ENCODE measurements around the gene ERBB2. TPM values are rescaled to one million over a fixed set of nuclear protein-coding genes. Genes with fewer than 3 reads are reported as not detected.

The ERBB2 gene
- total and polyA plus RNA-seq, 2 of the 4 experiments (the other 2 are of a cell fraction), result 28.7 to 33.3 TPM

DNA sequence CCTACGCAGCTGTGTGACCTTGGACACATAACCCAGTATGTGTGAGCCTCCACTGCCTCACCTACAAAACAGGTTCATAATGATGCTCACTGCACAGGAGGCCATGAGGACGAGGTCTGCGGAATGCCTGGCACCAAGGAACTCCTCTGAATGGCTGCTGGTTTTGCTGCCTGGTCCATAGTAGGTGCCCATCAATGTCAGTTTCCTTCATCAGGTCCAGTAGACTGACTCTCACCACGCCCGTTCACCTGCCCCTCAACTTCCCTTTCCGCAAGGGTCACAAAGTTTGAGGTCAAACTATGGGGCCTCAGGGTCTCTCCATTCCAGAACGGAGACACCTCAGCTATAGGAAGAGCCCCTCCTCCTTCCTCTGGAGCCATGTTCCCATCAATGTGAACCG lies 22.8 kb upstream of the ERBB2 start:
- ChIA-PET CTCF (no interaction called here), POLR2A (ENCODE audit: unreplicated experiment) (no interaction called here)
- Histone ChIP-seq H3K14ac (replicated peaks; ENCODE audit: low read depth, low read length) (no peak overlapping the region), H3K9me3 (ENCODE audit: control insufficient read depth, insufficient read depth, low read length) (no peaks in the 10 kb centered on the region), H3K4me3 (ENCODE audit: insufficient read depth, low read depth, low read length) (no peak overlapping the region), H2AFZ (replicated peaks; ENCODE audit: low read length, poor library complexity) (no peak overlapping the region), H4K20me1 (ENCODE audit: insufficient read depth, low read length) (no peaks in the 10 kb centered on the region), H3K23ac (ENCODE audit: low read depth, low read length) (no peak overlapping the region), H3K4ac (ENCODE audit: low read depth, low read length) (no peak overlapping the region), H2BK20ac (ENCODE audit: low read depth, low read length) (no peak overlapping the region), H3K79me1 (ENCODE audit: low read depth in 1 of 2, low read length in 2 of 2) (no peaks in the 10 kb centered on the region), H4K5ac (ENCODE audit: low read depth, low read length) (no peak overlapping the region), H3K4me2 (ENCODE audit: low read depth, low read length) (no peak overlapping the region), H2BK120ac (ENCODE audit: low read depth, low read length) (no peak overlapping the region), H2AK9ac (replicated peaks; ENCODE audit: low read depth, low read length, poor library complexity) (no peak overlapping the region), H2BK15ac (ENCODE audit: low read depth, low read length) (no peak overlapping the region), H4K91ac (ENCODE audit: insufficient read depth, low read depth, low read length) (no peak overlapping the region), H2AK5ac (ENCODE audit: low read depth, low read length) (no peak overlapping the region), H3K27ac (ENCODE audit: insufficient read depth, low read length) (no peak overlapping the region), H4K8ac (ENCODE audit: low read depth in 2 of 2, low read length in 2 of 2) (no peak overlapping the region), H3K4me1 (ENCODE audit: control insufficient read depth, insufficient read depth, low read length) (peaks cover 7% of the 10 kb centered on the region), H3K18ac (ENCODE audit: low read depth, low read length) (no peak overlapping the region), H2BK5ac (ENCODE audit: low read depth, low read length, poor library complexity, severe bottlenecking) (no peak overlapping the region), H3K9ac (ENCODE audit: low read depth, low read length) (no peak overlapping the region), H3K56ac (ENCODE audit: extremely low read depth, insufficient read depth, low read length) (no peak overlapping the region), H3K27me3 (ENCODE audit: control insufficient read depth, insufficient read depth, low read length) (peaks cover 2% of the 10 kb centered on the region; the same call in 1 of the 2 replicates), H3K9me1 (ENCODE audit: insufficient read depth, low read length) (peaks cover 7% of the 10 kb centered on the region; the same call in 1 of the 2 replicates), H3K36me3 (ENCODE audit: control insufficient read depth, insufficient read depth, low read length) (peaks cover 5% of the 10 kb centered on the region; the same call in 1 of the 2 replicates)
- ATAC-seq (ENCODE audit: low read depth) (no peak), DNase-seq (no peak)
- TF ChIP-seq CEBPB (IDR thresholded peaks at IDR 0.05; ENCODE audit: low read depth, low read length), result no peak
- no peak for TF ChIP-seq RFX5 (IDR thresholded peaks at IDR 0.05; ENCODE audit: low read depth, low read length)
- no peak for TF ChIP-seq SMC3 (IDR thresholded peaks at IDR 0.05; ENCODE audit: low read depth, low read length)
- TF ChIP-seq, protein P1, sequence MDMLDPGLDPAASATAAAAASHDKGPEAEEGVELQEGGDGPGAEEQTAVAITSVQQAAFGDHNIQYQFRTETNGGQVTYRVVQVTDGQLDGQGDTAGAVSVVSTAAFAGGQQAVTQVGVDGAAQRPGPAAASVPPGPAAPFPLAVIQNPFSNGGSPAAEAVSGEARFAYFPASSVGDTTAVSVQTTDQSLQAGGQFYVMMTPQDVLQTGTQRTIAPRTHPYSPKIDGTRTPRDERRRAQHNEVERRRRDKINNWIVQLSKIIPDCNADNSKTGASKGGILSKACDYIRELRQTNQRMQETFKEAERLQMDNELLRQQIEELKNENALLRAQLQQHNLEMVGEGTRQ (IDR thresholded peaks at IDR 0.05; ENCODE audit: low read depth, low read length), result no peak
- TF ChIP-seq FOS (IDR thresholded peaks at IDR 0.05; ENCODE audit: low read depth, low read length), result no peak
- TF ChIP-seq NFE2L2 (IDR thresholded peaks at IDR 0.05; ENCODE audit: low read depth, low read length), result no peak
- TF ChIP-seq RAD21 (IDR thresholded peaks at IDR 0.05; ENCODE audit: low read length), result no peak
- TF ChIP-seq MAFK (IDR thresholded peaks at IDR 0.05; ENCODE audit: low read depth, low read length), result no peak
- no peak for TF ChIP-seq MXI1 (IDR thresholded peaks at IDR 0.05; ENCODE audit: borderline replicate concordance, low read depth, low read length)
- no peak for TF ChIP-seq RCOR1 (IDR thresholded peaks at IDR 0.05; ENCODE audit: insufficient replicate concordance, low read length)
- TF ChIP-seq CHD1 (IDR thresholded peaks at IDR 0.05; ENCODE audit: low read depth, low read length), result no peak
- no peak for TF ChIP-seq BHLHE40 (IDR thresholded peaks at IDR 0.05; ENCODE audit: low read depth, low read length)
- TF ChIP-seq, protein P2, sequence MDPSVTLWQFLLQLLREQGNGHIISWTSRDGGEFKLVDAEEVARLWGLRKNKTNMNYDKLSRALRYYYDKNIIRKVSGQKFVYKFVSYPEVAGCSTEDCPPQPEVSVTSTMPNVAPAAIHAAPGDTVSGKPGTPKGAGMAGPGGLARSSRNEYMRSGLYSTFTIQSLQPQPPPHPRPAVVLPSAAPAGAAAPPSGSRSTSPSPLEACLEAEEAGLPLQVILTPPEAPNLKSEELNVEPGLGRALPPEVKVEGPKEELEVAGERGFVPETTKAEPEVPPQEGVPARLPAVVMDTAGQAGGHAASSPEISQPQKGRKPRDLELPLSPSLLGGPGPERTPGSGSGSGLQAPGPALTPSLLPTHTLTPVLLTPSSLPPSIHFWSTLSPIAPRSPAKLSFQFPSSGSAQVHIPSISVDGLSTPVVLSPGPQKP (IDR thresholded peaks at IDR 0.05; ENCODE audit: borderline replicate concordance, low read depth, low read length), result no peak
- TF ChIP-seq POLR2A (IDR thresholded peaks at IDR 0.05; ENCODE audit: low read depth, low read length), result no peak
- TF ChIP-seq, protein P3, sequence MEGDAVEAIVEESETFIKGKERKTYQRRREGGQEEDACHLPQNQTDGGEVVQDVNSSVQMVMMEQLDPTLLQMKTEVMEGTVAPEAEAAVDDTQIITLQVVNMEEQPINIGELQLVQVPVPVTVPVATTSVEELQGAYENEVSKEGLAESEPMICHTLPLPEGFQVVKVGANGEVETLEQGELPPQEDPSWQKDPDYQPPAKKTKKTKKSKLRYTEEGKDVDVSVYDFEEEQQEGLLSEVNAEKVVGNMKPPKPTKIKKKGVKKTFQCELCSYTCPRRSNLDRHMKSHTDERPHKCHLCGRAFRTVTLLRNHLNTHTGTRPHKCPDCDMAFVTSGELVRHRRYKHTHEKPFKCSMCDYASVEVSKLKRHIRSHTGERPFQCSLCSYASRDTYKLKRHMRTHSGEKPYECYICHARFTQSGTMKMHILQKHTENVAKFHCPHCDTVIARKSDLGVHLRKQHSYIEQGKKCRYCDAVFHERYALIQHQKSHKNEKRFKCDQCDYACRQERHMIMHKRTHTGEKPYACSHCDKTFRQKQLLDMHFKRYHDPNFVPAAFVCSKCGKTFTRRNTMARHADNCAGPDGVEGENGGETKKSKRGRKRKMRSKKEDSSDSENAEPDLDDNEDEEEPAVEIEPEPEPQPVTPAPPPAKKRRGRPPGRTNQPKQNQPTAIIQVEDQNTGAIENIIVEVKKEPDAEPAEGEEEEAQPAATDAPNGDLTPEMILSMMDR (conservative IDR thresholded peaks at IDR 0.05; ENCODE audit: low read depth, low read length), result no peak
- TF ChIP-seq MAZ (IDR thresholded peaks at IDR 0.05; ENCODE audit: borderline replicate concordance, low read depth, low read length), result no peak
- in situ Hi-C loops (cut with MboI; ENCODE audit: low sequenced_read_pairs), result no loop called here
- dilution Hi-C loops (cut with HindIII; ENCODE audit: low sequenced_read_pairs, unreplicated experiment), result no loop called here
- no TSS peak for BruUV-seq (replicated peaks)
- WGBS, 2 experiments (ENCODE audit: extremely low coverage in 2 of 2, insufficient read length in 1 of 2), result 83% methylated on average over 1 of the region's 8 CpGs; no CpG with 5 or more reads in 1 of the 2 experiments
- intact Hi-C loops (cut with micrococcal nuclease), result no loop called here

All from IMR-90 (cell line).